GM12878 (cell line): ENCODE data around the gene LRRC73. TPM values are rescaled to one million over a fixed set of nuclear protein-coding genes. Genes with fewer than 3 reads are reported as not detected.
A peak's percentile ranks its signal among the peaks of the same experiment; 100 is the strongest.

ENCODE experiments used
- ASH2L ChIP-seq: fragments of 300-600, 200-600 bp; sonication (generic); IDR thresholded peaks from 2 replicates; pipeline ENCODE4 v1.6.1; 2017; ENCODE audit warnings: low read depth, mild to moderate bottlenecking, borderline replicate concordance
- BACH1 ChIP-seq: fragments of 450-650 bp; IDR thresholded peaks from 2 replicates; pipeline ENCODE4 v1.6.1; 2017; ENCODE audit warnings: mild to moderate bottlenecking, borderline replicate concordance
- BRCA1 ChIP-seq: IDR thresholded peaks from 2 replicates; pipeline ENCODE4 v1.6.1; 2011; ENCODE audit warnings: low read depth, low read length, improper control_type of control experiment
- MEF2B ChIP-seq: fragments of 450-650 bp; IDR thresholded peaks from 2 replicates; pipeline ENCODE4 v1.6.1; 2018; ENCODE audit warnings: mild to moderate bottlenecking, moderate library complexity; ENCODE audit not compliant: partially characterized antibody, poor library complexity, severe bottlenecking
- NFYA ChIP-seq: IDR thresholded peaks from 2 replicates; pipeline ENCODE4 v1.6.1; 2011; ENCODE audit warnings: low read depth, mild to moderate bottlenecking, low read length, improper control_type of control experiment, borderline replicate concordance
- PAX8 ChIP-seq: fragments of 450-650 bp; IDR thresholded peaks from 2 replicates; pipeline ENCODE4 v1.6.1; 2017; ENCODE audit warnings: mild to moderate bottlenecking, moderate library complexity
- POU2F2 ChIP-seq: IDR thresholded peaks from 3 replicates; pipeline ENCODE4 v1.6.1; 2011; ENCODE audit warnings: low read depth, mild to moderate bottlenecking, low read length, borderline replicate concordance
- RBBP5 ChIP-seq: fragments of 200-600 bp; sonication (generic); conservative IDR thresholded peaks from 2 replicates; pipeline ENCODE4 v1.6.1; 2016
- STAT3 ChIP-seq: IDR thresholded peaks from 2 replicates; pipeline ENCODE4 v1.6.1; 2011; ENCODE audit warnings: low read depth, low read length, improper control_type of control experiment
- ZNF217 ChIP-seq: fragments of 450-650 bp; IDR thresholded peaks from 2 replicates; pipeline ENCODE4 v1.6.1; 2017; ENCODE audit warnings: antibody characterized with exemption, mild to moderate bottlenecking
- ZNF622 ChIP-seq: fragments of 450-650 bp; IDR thresholded peaks from 2 replicates; pipeline ENCODE4 v1.6.1; 2017; ENCODE audit warnings: mild to moderate bottlenecking, inconsistent platforms
- polyA plus RNA-seq, 11 experiments: library from polyadenylated mRNA; depleted of rRNA in 4 of 11; unstranded in 6 of 11; stranded (reverse) in 5 of 11; fragments of >200 nt; fragmentation: Nextera tagmentation in 4 of 11; fragmentation: Illumina TruSeq in 1 of 11; extraction: Ambion mirVana in 4 of 11; extraction: Trizol in 1 of 11; gene quantifications; 1 replicate in 1 of 11; 2 replicates in 10 of 11; pipeline versions ENCODE4 v1.2.1 to v1.2.3, GENCODE V29; 2011 to 2016; ENCODE audit warnings: inconsistent platforms in 2 of 11, missing spikeins in 2 of 11, low read depth in 1 of 11
- total RNA-seq, 4 experiments: library from RNA; depleted of rRNA in 3 of 4; stranded (reverse); fragments of >200 nt in 3 of 4; fragmentation: Illumina TruSeq in 1 of 4; extraction: Trizol in 1 of 4; gene quantifications; 2 replicates each; pipeline versions ENCODE4 v1.2.1 to v1.2.3, GENCODE V29; 2013 to 2021
- TF ChIP-seq, protein P1 (sequence below): fragments of 150-350 bp; IDR thresholded peaks from 2 replicates; pipeline ENCODE4 v1.6.1; 2014; ENCODE audit warnings: mild to moderate bottlenecking, low read depth, low read length
- TF ChIP-seq, protein P2 (sequence below): IDR thresholded peaks from 2 replicates; pipeline ENCODE4 v1.6.1; 2012; ENCODE audit warnings: low read depth, low read length, improper control_type of control experiment
- TF ChIP-seq, protein P3 (sequence below): fragments of 450-650 bp; IDR thresholded peaks from 2 replicates; pipeline ENCODE4 v1.6.1; 2017; ENCODE audit warnings: borderline replicate concordance
- TF ChIP-seq, protein P4 (sequence below): fragments of 450-650 bp; IDR thresholded peaks from 2 replicates; pipeline ENCODE4 v1.6.1; 2018; ENCODE audit warnings: mild to moderate bottlenecking, low read depth, moderate library complexity; ENCODE audit not compliant: partially characterized antibody
- TF ChIP-seq, protein P5 (sequence below): IDR thresholded peaks from 2 replicates; pipeline ENCODE4 v1.6.1; 2011; ENCODE audit warnings: mild to moderate bottlenecking, low read depth, low read length, moderate library complexity; ENCODE audit not compliant: insufficient replicate concordance
- TF ChIP-seq, protein P6 (sequence below): fragments of 150-350 bp; IDR thresholded peaks from 2 replicates; pipeline ENCODE4 v1.6.1; 2016; ENCODE audit warnings: low read depth, low read length

LRRC73 gene
- total and polyA plus RNA-seq, 10 of the 15 experiments (the other 5 are each of a cell fraction or from before 2014, with no cell fraction given), result 0.13 TPM; not detected in 9

DNA sequence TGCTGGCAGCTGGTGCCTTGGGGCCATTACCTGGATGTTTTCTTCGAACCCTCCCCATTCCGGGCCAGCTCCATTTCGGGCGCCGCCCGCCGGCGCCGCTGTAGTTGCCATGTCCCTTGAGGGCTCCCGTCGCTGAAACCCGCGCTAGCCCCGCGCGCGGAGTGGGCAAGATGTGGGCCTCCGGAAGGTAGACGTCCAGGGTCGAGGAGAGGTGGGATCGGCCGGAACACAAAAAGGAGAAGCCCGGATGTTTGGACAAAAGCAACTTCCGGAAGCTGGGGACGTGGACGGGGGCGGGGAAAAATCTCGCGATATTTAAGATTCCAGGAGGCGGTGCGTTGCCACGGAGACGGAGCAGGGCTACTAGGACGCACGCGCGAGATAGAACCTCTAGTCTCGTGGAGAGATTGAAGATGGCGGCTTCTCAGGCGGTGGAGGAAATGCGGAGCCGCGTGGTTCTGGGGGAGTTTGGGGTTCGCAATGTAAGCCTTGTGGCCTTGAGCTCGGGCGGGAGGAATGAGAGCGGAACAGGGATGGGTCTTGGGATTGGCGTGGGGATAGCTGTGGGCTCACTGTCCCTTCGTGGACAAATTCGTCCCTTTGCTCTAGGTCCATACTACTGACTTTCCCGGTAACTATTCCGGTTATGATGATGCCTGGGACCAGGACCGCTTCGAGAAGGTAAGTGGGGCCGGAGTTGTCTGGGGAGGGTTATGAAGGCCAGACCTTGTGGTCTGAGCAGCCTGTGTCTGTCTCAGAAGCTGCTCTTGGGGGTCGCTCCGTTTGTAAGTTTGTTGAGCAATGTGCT is 6.8 kb upstream of the LRRC73 start, which contains the start of the genes POLR1C and YIPF3 (continued):
- TF ChIP-seq, protein P1, sequence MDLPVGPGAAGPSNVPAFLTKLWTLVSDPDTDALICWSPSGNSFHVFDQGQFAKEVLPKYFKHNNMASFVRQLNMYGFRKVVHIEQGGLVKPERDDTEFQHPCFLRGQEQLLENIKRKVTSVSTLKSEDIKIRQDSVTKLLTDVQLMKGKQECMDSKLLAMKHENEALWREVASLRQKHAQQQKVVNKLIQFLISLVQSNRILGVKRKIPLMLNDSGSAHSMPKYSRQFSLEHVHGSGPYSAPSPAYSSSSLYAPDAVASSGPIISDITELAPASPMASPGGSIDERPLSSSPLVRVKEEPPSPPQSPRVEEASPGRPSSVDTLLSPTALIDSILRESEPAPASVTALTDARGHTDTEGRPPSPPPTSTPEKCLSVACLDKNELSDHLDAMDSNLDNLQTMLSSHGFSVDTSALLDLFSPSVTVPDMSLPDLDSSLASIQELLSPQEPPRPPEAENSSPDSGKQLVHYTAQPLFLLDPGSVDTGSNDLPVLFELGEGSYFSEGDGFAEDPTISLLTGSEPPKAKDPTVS, result no peak
- TF ChIP-seq, protein P2, sequence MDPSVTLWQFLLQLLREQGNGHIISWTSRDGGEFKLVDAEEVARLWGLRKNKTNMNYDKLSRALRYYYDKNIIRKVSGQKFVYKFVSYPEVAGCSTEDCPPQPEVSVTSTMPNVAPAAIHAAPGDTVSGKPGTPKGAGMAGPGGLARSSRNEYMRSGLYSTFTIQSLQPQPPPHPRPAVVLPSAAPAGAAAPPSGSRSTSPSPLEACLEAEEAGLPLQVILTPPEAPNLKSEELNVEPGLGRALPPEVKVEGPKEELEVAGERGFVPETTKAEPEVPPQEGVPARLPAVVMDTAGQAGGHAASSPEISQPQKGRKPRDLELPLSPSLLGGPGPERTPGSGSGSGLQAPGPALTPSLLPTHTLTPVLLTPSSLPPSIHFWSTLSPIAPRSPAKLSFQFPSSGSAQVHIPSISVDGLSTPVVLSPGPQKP, result peak; percentile 73
- TF ChIP-seq ASH2L, result peak; percentile 90; the same call in 1 of the 2 replicates
- TF ChIP-seq, protein P3, sequence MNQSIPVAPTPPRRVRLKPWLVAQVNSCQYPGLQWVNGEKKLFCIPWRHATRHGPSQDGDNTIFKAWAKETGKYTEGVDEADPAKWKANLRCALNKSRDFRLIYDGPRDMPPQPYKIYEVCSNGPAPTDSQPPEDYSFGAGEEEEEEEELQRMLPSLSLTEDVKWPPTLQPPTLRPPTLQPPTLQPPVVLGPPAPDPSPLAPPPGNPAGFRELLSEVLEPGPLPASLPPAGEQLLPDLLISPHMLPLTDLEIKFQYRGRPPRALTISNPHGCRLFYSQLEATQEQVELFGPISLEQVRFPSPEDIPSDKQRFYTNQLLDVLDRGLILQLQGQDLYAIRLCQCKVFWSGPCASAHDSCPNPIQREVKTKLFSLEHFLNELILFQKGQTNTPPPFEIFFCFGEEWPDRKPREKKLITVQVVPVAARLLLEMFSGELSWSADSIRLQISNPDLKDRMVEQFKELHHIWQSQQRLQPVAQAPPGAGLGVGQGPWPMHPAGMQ, result peak; percentile 87
- peak; percentile 60 for TF ChIP-seq MEF2B
- no peak for TF ChIP-seq ZNF217
- peak; percentile 82 for TF ChIP-seq BRCA1
- TF ChIP-seq PAX8, result no peak
- no peak for TF ChIP-seq NFYA
- no peak for TF ChIP-seq ZNF622
- TF ChIP-seq, protein P4, sequence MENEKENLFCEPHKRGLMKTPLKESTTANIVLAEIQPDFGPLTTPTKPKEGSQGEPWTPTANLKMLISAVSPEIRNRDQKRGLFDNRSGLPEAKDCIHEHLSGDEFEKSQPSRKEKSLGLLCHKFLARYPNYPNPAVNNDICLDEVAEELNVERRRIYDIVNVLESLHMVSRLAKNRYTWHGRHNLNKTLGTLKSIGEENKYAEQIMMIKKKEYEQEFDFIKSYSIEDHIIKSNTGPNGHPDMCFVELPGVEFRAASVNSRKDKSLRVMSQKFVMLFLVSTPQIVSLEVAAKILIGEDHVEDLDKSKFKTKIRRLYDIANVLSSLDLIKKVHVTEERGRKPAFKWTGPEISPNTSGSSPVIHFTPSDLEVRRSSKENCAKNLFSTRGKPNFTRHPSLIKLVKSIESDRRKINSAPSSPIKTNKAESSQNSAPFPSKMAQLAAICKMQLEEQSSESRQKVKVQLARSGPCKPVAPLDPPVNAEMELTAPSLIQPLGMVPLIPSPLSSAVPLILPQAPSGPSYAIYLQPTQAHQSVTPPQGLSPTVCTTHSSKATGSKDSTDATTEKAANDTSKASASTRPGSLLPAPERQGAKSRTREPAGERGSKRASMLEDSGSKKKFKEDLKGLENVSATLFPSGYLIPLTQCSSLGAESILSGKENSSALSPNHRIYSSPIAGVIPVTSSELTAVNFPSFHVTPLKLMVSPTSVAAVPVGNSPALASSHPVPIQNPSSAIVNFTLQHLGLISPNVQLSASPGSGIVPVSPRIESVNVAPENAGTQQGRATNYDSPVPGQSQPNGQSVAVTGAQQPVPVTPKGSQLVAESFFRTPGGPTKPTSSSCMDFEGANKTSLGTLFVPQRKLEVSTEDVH, result peak; percentile 78
- no peak for TF ChIP-seq RBBP5
- TF ChIP-seq, protein P5, sequence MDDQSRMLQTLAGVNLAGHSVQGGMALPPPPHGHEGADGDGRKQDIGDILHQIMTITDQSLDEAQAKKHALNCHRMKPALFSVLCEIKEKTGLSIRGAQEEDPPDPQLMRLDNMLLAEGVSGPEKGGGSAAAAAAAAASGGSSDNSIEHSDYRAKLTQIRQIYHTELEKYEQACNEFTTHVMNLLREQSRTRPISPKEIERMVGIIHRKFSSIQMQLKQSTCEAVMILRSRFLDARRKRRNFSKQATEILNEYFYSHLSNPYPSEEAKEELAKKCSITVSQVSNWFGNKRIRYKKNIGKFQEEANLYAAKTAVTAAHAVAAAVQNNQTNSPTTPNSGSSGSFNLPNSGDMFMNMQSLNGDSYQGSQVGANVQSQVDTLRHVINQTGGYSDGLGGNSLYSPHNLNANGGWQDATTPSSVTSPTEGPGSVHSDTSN, result no peak
- 0 out of 3 replicates have a peak, but pooled peaks have one; percentile 35 for TF ChIP-seq POU2F2
- TF ChIP-seq, protein P6, sequence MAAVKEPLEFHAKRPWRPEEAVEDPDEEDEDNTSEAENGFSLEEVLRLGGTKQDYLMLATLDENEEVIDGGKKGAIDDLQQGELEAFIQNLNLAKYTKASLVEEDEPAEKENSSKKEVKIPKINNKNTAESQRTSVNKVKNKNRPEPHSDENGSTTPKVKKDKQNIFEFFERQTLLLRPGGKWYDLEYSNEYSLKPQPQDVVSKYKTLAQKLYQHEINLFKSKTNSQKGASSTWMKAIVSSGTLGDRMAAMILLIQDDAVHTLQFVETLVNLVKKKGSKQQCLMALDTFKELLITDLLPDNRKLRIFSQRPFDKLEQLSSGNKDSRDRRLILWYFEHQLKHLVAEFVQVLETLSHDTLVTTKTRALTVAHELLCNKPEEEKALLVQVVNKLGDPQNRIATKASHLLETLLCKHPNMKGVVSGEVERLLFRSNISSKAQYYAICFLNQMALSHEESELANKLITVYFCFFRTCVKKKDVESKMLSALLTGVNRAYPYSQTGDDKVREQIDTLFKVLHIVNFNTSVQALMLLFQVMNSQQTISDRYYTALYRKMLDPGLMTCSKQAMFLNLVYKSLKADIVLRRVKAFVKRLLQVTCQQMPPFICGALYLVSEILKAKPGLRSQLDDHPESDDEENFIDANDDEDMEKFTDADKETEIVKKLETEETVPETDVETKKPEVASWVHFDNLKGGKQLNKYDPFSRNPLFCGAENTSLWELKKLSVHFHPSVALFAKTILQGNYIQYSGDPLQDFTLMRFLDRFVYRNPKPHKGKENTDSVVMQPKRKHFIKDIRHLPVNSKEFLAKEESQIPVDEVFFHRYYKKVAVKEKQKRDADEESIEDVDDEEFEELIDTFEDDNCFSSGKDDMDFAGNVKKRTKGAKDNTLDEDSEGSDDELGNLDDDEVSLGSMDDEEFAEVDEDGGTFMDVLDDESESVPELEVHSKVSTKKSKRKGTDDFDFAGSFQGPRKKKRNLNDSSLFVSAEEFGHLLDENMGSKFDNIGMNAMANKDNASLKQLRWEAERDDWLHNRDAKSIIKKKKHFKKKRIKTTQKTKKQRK, result no peak
- no peak for TF ChIP-seq STAT3
- peak; percentile 18 for TF ChIP-seq BACH1
